LNCAP (cell line): ENCODE measurements around the gene MTHFSD.

Source experiments
- CTCF ChIP-seq: fragments of 450-650 bp; IDR thresholded peaks from 2 replicates; pipeline ENCODE4 v1.5.1; 2017; ENCODE audit warnings: mild to moderate bottlenecking

MTHFSD gene

GRCh38 chr16:86502856-86503748 lies 51.9 kb downstream of the MTHFSD start:
- no peak for TF ChIP-seq CTCF

GRCh38 chr16:86501989-86502855 lies 52.8 kb downstream of the MTHFSD start:
- TF ChIP-seq CTCF = no peak

GRCh38 chr16:86500708-86501510 lies 54.1 kb downstream of the MTHFSD start:
- no peak for TF ChIP-seq CTCF

GRCh38 chr16:86499889-86500707 lies 54.9 kb downstream of the MTHFSD start:
- no peak for TF ChIP-seq CTCF

- TF ChIP-seq CTCF = no peak
These were observed 55.6 kb downstream of the MTHFSD start for GRCh38 chr16:86499440-86499786.

GRCh38 chr16:86498671-86499439 lies 56.2 kb downstream of the MTHFSD start:
- no peak for TF ChIP-seq CTCF
